HL-60 (cell line): ENCODE results near the gene TRAP1.

Experiments
- GABPA ChIP-seq: IDR thresholded peaks from 2 replicates; pipeline ENCODE4 v1.6.1; 2012; ENCODE audit warnings: low read depth
- POLR2AphosphoS5 ChIP-seq: IDR thresholded peaks from 2 replicates; pipeline ENCODE4 v1.6.1; 2012; ENCODE audit warnings: low read depth
- SPI1 ChIP-seq: IDR thresholded peaks from 2 replicates; pipeline ENCODE4 v1.6.1; 2012; ENCODE audit warnings: low read depth, mild to moderate bottlenecking, borderline replicate concordance
- TF ChIP-seq, protein P1 (sequence below): IDR thresholded peaks from one replicate; pipeline ENCODE4 v1.5.1; 2011; ENCODE audit warnings: low read length, control low read depth, inconsistent platforms; ENCODE audit not compliant: insufficient read depth
- TF ChIP-seq, protein P2 (sequence below): IDR thresholded peaks from 2 replicates; pipeline ENCODE4 v1.6.1; 2012; ENCODE audit warnings: low read depth; ENCODE audit not compliant: insufficient replicate concordance

DNA sequence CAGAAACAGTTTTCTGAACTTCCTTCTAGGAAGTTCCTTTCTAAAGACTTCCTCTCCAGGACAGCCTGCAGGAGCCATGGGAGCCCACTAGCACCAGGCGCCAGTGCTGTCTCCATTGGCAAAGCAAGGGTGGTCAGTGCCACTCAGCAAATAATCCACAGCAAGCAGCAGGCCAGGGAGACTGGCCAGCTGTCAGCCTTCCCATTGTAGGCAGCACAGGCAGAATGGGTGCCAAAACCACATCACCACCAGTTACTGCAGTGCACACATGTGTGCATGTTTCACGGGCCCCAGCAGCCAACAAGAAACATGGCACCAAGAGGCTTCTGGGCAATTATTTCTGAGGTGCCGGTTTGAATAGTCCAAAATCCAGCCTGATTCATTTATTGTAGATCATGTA lies 36.1 kb downstream of the TRAP1 start:
- TF ChIP-seq POLR2AphosphoS5, result no peak
- TF ChIP-seq, protein P1, sequence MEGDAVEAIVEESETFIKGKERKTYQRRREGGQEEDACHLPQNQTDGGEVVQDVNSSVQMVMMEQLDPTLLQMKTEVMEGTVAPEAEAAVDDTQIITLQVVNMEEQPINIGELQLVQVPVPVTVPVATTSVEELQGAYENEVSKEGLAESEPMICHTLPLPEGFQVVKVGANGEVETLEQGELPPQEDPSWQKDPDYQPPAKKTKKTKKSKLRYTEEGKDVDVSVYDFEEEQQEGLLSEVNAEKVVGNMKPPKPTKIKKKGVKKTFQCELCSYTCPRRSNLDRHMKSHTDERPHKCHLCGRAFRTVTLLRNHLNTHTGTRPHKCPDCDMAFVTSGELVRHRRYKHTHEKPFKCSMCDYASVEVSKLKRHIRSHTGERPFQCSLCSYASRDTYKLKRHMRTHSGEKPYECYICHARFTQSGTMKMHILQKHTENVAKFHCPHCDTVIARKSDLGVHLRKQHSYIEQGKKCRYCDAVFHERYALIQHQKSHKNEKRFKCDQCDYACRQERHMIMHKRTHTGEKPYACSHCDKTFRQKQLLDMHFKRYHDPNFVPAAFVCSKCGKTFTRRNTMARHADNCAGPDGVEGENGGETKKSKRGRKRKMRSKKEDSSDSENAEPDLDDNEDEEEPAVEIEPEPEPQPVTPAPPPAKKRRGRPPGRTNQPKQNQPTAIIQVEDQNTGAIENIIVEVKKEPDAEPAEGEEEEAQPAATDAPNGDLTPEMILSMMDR, result no peak
- TF ChIP-seq, protein P2, sequence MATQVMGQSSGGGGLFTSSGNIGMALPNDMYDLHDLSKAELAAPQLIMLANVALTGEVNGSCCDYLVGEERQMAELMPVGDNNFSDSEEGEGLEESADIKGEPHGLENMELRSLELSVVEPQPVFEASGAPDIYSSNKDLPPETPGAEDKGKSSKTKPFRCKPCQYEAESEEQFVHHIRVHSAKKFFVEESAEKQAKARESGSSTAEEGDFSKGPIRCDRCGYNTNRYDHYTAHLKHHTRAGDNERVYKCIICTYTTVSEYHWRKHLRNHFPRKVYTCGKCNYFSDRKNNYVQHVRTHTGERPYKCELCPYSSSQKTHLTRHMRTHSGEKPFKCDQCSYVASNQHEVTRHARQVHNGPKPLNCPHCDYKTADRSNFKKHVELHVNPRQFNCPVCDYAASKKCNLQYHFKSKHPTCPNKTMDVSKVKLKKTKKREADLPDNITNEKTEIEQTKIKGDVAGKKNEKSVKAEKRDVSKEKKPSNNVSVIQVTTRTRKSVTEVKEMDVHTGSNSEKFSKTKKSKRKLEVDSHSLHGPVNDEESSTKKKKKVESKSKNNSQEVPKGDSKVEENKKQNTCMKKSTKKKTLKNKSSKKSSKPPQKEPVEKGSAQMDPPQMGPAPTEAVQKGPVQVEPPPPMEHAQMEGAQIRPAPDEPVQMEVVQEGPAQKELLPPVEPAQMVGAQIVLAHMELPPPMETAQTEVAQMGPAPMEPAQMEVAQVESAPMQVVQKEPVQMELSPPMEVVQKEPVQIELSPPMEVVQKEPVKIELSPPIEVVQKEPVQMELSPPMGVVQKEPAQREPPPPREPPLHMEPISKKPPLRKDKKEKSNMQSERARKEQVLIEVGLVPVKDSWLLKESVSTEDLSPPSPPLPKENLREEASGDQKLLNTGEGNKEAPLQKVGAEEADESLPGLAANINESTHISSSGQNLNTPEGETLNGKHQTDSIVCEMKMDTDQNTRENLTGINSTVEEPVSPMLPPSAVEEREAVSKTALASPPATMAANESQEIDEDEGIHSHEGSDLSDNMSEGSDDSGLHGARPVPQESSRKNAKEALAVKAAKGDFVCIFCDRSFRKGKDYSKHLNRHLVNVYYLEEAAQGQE, result no peak
- no peak for TF ChIP-seq GABPA
- no peak for TF ChIP-seq SPI1
